Osteocyte (in vitro differentiated cells): ENCODE results near the gene SFR1. TPM values are rescaled to one million over a fixed set of nuclear protein-coding genes. Genes with fewer than 3 reads are reported as not detected.

Source experiments
- DNase-seq: peaks from one replicate; pipeline ENCODE4 v3.0.0; 2021; ENCODE audit warnings: mixed read lengths; ENCODE audit not compliant: unreplicated experiment; ENCODE audit errors: extremely low spot score
- H3K27ac Mint-ChIP-seq: one replicate; pipeline ENCODE4 v1.8.0; 2021; ENCODE audit warnings: mild to moderate bottlenecking, mixed read lengths; ENCODE audit not compliant: unreplicated experiment
- H3K27me3 Mint-ChIP-seq: one replicate; pipeline ENCODE4 v1.8.0; 2021; ENCODE audit warnings: mixed read lengths; ENCODE audit not compliant: unreplicated experiment
- H3K36me3 Mint-ChIP-seq: one replicate; pipeline ENCODE4 v1.8.0; 2021; ENCODE audit warnings: mixed read lengths; ENCODE audit not compliant: unreplicated experiment
- H3K4me1 Mint-ChIP-seq: one replicate; pipeline ENCODE4 v1.8.0; 2021; ENCODE audit warnings: mixed read lengths; ENCODE audit not compliant: unreplicated experiment
- H3K4me3 Mint-ChIP-seq: one replicate; pipeline ENCODE4 v1.8.0; 2021; ENCODE audit warnings: mild to moderate bottlenecking, moderate library complexity, mixed read lengths; ENCODE audit not compliant: unreplicated experiment
- H3K9me3 Mint-ChIP-seq: one replicate; pipeline ENCODE4 v1.8.0; 2021; ENCODE audit warnings: mixed read lengths; ENCODE audit not compliant: unreplicated experiment
- CTCF ChIP-seq: fragments of 200-600 bp; sonication (generic); IDR thresholded peaks from 2 replicates; pipeline ENCODE4 v1.5.0; 2021; ENCODE audit warnings: antibody characterized with exemption, mild to moderate bottlenecking, moderate library complexity
- total RNA-seq: library from RNA; stranded (reverse); gene quantifications from 2 replicates; pipeline ENCODE4 v1.2.1, GENCODE V29; 2021

SFR1 gene
- total RNA-seq, 1 donor from 2014 or later, result 7.0 TPM

- peak; percentile 57 for TF ChIP-seq CTCF
- Mint-ChIP-seq H3K27ac (no peak overlapping the region), H3K4me3 (peak overlapping the region; percentile 90), H3K36me3 (peaks cover 7% of the 10 kb centered on the region), H3K9me3 (no peaks in the 10 kb centered on the region), H3K4me1 (peaks cover 25% of the 10 kb centered on the region), H3K27me3 (no peaks in the 10 kb centered on the region)
- DNase-seq, result no peak
Observed at GRCh38 chr10:104123397-104123796, 1.4 kb downstream of the SFR1 start.

GRCh38 chr10:104127411-104127810 is 5.4 kb downstream of the SFR1 start:
- Mint-ChIP-seq H3K9me3 (no peaks in the 10 kb centered on the region), H3K36me3 (peaks cover 7% of the 10 kb centered on the region), H3K27me3 (peaks cover 12% of the 10 kb centered on the region), H3K27ac (no peak overlapping the region), H3K4me3 (no peak overlapping the region), H3K4me1 (peaks cover 10% of the 10 kb centered on the region)
- DNase-seq, result no peak
- peak; percentile 20 for TF ChIP-seq CTCF

DNA sequence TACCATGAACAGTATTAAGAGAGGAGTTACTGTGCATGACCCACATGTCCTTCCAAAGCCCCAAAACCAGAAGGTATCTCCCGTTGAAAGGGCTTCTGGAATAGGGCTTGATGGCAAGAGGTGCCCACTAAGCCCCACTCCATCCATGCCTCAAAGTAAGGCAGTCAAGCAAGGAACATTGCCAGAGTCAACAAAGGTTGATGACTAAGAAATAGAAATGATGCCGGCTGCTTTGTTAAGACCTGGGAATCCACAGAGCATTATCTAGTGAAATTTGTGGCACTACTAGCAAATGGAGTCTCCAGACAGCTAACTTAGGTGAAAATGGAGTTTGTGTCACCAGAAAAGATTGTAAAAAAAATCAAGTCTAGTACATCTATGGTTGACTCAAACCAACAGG is 6.2 kb downstream of the SFR1 start:
- Mint-ChIP-seq H3K9me3 (no peaks in the 10 kb centered on the region), H3K27me3 (peaks cover 20% of the 10 kb centered on the region), H3K36me3 (peaks cover 7% of the 10 kb centered on the region), H3K4me1 (peaks cover 3% of the 10 kb centered on the region), H3K27ac (no peak overlapping the region), H3K4me3 (no peak overlapping the region)
- DNase-seq, result no peak
- TF ChIP-seq CTCF, result no peak

- H3K9me3 Mint-ChIP-seq, result no peaks in the 10 kb centered on the region
- H3K4me3 Mint-ChIP-seq, result no peak overlapping the region
- TF ChIP-seq CTCF, result no peak
- no peak overlapping the region for H3K27ac Mint-ChIP-seq
- no peaks in the 10 kb centered on the region for H3K4me1 Mint-ChIP-seq
- peaks cover 36% of the 10 kb centered on the region for H3K27me3 Mint-ChIP-seq
- no peak for DNase-seq
- H3K36me3 Mint-ChIP-seq, result peaks cover 7% of the 10 kb centered on the region
Observed at GRCh38 chr10:104130041-104130440, 8.1 kb downstream of the SFR1 start.

GRCh38 chr10:104138131-104138530 is 16.2 kb downstream of the SFR1 start:
- peaks cover 52% of the 10 kb centered on the region for H3K27me3 Mint-ChIP-seq
- no peaks in the 10 kb centered on the region for H3K9me3 Mint-ChIP-seq
- H3K27ac Mint-ChIP-seq, result no peak overlapping the region
- TF ChIP-seq CTCF, result no peak
- H3K4me3 Mint-ChIP-seq, result no peak overlapping the region
- no peak for DNase-seq
- H3K36me3 Mint-ChIP-seq, result no peaks in the 10 kb centered on the region
- no peaks in the 10 kb centered on the region for H3K4me1 Mint-ChIP-seq
